Measurements from ENCODE around the gene CMYA5. TPM values are rescaled to one million over a fixed set of nuclear protein-coding genes. Genes with fewer than 3 reads are reported as not detected.
A peak's percentile ranks its signal among the peaks of the same experiment; 100 is the strongest.
"Not testable (repeated sequence)": the region's sequence is repeated elsewhere in the genome, so short reads cannot be mapped to it uniquely, and the experiment has no call there.

The CMYA5 gene
- polyA plus RNA-seq, 1 donor = 206 TPM

GRCh38 chr5:79750611-79751510 lies 61.2 kb downstream of the CMYA5 start:
- no peak for DNase-seq

GRCh38 chr5:79753092-79753491 lies 63.5 kb downstream of the CMYA5 start:
- DNase-seq = no peak

- no peak for DNase-seq
Observed at GRCh38 chr5:79753877-79754645, 64.4 kb downstream of the CMYA5 start.

- DNase-seq = no peak
Observed at GRCh38 chr5:79754865-79755555, 65.4 kb downstream of the CMYA5 start.

- no peak for DNase-seq
Observed at GRCh38 chr5:79756076-79756475, 66.4 kb downstream of the CMYA5 start.

- peak; percentile 24 for DNase-seq
Observed at GRCh38 chr5:79759436-79759835, 69.8 kb downstream of the CMYA5 start.

GRCh38 chr5:79759848-79760247 lies 70.2 kb downstream of the CMYA5 start:
- DNase-seq = no peak

GRCh38 chr5:79762929-79763328 lies 73.3 kb downstream of the CMYA5 start:
- no peak for DNase-seq

- DNase-seq = not testable (repeated sequence)
Observed at GRCh38 chr5:79764147-79764546, 74.5 kb downstream of the CMYA5 start.

- DNase-seq = no peak
Observed at GRCh38 chr5:79771387-79771786, 81.8 kb downstream of the CMYA5 start.

- no peak for DNase-seq
Observed at GRCh38 chr5:79772651-79773050, 83.0 kb downstream of the CMYA5 start.

GRCh38 chr5:79773612-79774011 lies 84.0 kb downstream of the CMYA5 start:
- no peak for DNase-seq

- DNase-seq = no peak
Observed at GRCh38 chr5:79774171-79774854, 84.7 kb downstream of the CMYA5 start.

GRCh38 chr5:79774855-79775237 lies 85.2 kb downstream of the CMYA5 start:
- DNase-seq = no peak

- DNase-seq = not testable (repeated sequence)
Observed at GRCh38 chr5:79784741-79785140, 95.1 kb downstream of the CMYA5 start.

- DNase-seq = no peak
Observed at GRCh38 chr5:79785983-79786382, 96.3 kb downstream of the CMYA5 start.

- no peak for DNase-seq
Observed at GRCh38 chr5:79787448-79787847, 97.8 kb downstream of the CMYA5 start.

GRCh38 chr5:79791843-79792242 lies 102.2 kb downstream of the CMYA5 start:
- no peak for DNase-seq

GRCh38 chr5:79792463-79792862 lies 102.8 kb downstream of the CMYA5 start:
- DNase-seq = no peak

GRCh38 chr5:79793304-79793703 lies 103.7 kb downstream of the CMYA5 start:
- no peak for DNase-seq

- DNase-seq = no peak
Observed at GRCh38 chr5:79793722-79794121, 104.1 kb downstream of the CMYA5 start.

- DNase-seq = no peak
Observed at GRCh38 chr5:79794347-79794746, 104.7 kb downstream of the CMYA5 start.

Measured in hindlimb muscle (tissue), 1 donor.